NCI-H524 treated with DMSO at 0.1 percent for 48 hours (cell line): ENCODE results near the gene YWHAG.
"Not testable (repeated sequence)": the region's sequence is repeated elsewhere in the genome, so short reads cannot be mapped to it uniquely, and the experiment has no call there.

Experiments used
- DNase-seq: peaks from one replicate; lab custom pipeline; 2025; lab: John Stamatoyannopoulos, UW

Gene YWHAG

DNA sequence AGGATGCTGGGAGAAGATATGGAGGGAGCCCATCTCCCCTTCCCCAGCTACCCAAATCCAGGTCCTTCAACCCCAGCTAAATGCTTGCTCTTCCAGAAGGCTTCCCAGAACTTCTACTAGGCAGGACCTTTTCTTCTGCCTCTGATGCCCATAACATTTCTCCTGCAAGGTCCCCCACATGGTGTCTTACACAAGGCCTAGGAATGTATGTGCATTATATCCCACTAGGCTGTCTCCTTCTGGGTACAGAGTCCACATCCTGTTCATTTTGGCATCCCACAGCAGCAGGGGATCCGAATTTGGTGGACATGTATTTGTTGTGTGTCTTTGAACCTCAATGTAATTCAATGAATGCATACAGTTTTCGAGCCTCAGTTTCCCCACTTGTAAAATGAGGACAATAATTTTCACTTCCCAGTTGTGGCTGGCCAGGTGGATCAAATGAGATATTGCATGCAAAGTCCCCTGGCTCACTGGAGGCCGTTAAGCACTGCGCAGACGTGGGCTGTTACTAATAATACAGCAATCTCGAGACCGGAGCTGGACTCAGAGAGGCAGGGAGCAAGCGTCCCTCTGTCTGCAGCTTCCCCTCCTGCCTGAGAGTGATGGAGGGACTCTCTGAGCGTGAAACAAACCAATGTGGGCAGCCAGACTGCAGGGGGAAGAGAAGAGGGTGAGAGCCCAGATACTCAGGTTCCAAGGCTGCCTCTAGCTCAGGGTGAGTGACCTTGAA lies 18.6 kb upstream of the YWHAG start:
- no peak for DNase-seq

DNA sequence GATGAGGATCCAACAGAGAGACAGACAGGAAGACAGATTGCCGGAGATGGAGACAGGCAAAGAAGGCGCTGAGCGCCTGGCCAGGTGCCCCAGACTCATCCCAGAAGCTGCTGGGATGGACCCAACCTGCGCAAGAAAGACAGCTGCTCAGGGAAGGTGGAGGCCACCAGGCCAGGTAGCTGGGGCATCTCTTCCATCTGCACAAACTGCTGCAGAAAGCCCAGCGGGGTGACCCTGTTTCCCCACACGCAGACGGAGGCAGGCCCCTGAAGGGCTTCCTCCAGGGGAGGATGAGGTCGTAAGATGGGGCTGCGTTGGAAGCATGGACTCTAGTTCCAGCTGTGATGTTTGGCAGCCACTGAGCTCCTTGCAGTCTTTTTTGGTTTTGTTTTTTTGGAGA lies 16.5 kb upstream of the YWHAG start:
- DNase-seq, result no peak

DNA sequence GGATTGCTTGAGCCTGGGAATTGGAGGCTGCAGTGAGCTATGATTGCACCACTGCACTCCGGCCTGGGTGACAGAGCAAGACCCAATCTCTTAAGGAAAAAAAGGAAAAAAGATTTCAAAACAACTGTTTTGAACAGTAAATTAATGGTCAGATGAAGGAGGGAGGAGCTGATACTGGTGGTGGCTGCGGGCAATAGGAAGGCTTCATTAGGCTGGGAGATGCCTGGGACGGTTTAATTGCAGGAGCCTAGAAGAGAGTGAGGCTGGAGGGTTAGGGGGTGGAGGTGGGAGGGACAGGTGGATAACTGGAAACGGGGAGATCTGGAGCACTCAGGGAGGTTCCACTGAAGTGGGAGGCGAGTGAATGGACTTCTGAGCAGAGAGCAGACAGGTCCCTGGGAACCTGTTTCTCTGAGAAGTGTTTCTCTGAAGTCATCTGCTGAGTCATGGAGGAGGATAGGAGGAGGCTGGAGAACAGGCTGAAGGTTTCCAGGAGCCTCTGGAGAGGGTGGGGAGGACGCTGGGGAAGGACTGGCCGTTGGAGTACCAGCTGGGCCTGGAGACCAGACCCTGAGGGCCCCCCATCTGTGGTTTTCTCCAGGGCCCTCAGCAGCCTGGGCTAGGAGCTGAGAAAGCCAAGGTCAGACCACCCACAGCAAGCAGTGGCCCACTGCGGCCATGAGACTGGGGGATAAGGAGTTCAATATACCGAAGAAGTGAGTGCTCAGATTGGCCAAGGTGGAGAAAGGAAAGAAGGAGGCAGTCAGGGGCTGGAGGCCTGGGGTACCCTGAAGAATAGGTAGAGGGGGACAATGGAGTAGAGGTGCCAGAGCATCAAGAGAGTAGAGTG lies 14.4 kb upstream of the YWHAG start:
- no peak for DNase-seq

DNA sequence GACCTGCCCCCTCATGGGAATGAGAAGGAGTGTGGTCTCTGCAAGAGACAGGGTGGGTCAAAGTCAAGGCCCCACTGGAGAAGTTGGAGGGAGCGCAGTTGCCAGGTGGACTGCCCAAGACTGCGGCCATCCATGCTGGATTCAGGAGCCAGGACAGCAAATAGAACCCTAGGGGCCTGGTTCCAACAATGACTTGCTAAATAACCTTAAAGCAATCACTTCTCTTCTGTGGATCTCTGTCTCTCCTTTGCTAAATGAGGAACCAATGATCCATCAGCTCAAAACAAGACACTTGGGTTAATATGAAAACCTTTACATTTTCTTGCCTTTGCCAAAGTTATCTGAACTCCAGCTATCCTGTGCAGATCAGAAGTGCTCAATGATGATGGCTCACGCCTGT lies 12.6 kb upstream of the YWHAG start:
- DNase-seq, result no peak

DNA sequence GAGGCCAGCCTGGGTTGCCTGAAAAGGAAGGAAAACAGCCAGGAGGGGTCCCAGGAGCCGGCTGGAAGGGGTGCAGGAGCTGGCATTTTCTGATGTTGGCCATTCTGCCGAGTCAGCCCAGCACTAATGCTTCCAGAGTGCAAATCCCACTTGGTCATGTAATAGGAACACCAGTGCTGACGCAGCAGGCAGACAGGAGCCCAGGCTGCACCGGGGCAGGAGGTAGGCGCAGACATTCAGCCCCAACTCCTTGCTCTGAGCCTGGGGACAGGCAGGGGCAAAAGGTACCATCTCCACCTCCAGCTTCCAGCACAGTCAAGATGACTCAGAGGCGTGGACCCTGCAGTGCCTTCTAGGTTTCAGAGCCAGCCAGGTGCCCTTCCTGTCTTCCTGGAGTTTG lies 10.2 kb upstream of the YWHAG start:
- no peak for DNase-seq

DNA sequence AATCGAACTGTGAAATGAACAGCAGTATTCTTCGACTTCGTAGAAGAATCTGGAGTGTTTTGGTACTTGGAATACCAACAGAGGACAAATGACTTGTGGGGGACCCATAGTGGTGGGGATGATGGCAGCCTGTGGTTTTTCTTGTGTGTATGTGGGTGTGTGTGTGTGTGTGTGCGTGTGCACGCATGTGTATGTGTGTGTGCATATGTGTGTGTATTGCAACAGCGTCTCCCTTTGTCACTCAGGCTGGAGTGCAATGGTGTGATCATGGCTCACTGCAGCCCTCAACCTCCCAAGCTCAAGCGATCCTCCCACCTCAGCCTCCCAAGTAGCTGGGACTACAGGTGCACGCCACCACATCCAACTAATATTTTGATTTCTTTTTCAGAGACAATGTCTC lies 9.4 kb upstream of the YWHAG start:
- no peak for DNase-seq

DNA sequence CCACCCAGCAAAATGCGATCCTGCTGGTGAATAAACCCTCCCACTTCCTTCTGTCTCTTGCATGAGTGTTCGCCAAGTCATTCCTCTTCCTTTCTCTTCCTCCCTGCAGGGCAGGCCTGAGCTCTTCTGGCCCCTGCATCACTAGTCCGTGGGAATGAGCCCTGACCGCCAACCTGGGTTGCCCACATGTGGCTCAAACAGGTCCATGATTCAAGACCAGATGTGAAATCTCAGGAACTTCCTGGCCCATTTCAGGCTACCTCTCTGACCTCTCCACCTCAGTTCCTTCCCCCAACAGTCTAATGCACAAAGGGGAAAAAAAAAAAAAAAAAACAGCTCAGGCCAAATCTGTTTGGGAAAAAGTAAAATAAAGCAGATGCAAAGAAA lies 5.4 kb upstream of the YWHAG start:
- DNase-seq, result no peak

DNA sequence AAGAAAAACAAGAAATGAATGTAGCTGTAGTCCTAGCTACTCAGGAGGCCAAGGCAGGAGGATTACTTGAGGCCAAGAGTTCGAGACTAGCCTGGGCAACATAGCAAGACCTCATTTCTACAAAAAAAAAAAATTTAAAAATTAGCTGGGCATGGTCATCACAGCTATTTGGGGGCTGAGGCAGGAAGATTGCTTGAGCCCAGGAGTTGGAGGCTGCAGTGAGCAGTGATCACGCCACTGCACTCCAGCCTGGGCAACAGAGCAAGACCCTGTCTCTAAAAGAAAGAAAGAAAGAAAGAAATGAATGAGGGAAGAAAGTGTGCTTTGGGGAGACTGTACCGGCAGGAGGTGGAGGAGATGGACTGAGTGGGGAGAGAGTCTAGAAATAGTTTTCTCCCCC lies 5.0 kb upstream of the YWHAG start:
- not testable (repeated sequence) for DNase-seq

DNA sequence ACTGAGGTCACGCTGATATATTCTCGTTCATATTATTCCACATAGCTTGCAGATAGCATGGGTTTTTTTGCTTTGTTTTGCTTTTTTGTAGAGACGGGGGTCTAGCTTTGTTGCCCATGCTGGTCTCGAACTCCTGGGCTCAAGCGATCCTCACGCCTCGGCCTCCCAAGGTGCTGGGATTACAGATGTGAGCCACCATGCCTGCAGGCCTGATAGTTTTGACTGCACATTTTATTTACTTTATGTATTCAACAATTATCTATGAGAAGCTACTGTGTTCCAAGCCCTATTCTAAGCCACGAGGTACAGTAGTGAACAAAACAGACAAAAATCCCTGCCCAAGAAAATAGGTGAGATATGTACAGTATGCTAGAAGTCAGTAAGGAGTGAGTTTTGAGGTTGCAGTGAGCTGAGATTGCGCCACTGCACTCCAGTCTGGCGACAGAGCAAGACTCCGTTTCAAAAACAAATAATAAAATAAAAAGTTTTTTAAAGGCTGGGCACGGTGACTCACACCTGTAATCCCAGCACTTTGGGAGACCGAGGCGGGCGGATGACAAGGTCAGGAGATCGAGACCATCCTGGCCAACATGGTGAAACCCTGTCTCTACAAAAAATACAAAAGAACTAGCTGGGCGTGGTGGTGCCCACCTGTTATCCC lies 1.3 kb upstream of the YWHAG start:
- DNase-seq, result no peak

DNA sequence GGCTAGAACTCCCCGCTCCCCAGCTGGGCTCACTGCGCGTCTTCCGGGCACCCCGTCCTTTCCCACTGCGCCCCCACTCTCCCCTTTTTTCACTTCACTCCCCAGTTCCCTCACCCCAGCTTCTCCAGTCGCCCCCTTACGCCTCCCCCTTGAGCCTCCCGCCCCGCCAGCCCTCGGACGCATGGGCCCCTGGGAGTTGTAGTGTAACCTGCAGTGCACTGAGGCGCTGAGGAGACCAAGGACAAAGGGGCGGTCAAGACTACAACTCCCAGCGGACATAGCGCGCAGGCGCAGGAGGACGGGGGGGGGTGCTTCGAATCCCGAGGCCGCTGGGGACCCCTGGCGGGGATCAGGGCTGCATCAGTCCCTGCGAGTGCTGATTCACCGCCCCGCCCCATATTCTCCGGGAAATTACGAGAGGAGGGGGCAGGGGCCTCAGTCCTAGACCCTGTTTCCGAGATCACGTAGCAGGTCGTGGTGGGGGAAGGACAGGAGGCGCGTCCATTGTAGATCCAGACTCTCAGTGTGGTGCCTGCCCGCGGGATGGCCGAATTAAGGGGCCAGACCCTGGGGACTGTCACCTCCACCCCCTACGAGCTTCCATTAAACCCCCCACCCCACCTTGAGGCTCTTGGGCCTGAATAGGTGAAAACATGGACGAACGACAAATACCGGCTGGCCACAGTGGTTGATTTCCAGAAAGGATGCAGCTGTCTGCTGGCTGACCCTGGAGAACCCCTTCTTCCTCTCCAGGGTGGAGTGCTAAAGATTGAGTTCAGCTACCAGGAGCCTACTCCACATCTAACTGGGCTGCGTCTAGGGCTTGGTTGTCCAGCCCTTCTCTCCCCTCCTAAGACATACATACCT lies 553 bp upstream of the YWHAG start:
- peak; percentile 82 for DNase-seq

DNA sequence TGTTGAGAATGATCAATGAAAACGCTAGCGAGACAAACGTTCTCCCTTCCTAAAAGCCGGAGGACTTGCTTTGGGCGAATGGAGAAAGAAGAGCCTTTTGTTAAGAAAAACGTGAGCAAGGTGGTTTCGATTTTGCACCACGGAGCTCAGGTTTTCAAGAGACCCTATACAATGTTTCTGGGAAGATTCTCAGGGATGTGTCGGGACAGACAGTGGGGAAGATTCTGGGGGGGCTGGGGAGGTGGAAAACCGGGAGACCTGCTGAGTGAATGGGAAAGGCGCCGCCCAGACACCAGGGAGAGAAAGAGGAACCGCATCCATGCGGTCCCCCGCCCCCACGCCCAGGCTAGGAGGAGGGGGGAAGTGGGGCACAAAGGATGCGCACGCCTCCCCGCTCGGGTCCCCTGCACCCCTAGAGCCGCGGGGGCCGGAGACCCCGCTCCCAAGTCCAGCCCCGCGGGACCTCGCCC lies 745 bp downstream of the YWHAG start:
- DNase-seq, result no peak

DNA sequence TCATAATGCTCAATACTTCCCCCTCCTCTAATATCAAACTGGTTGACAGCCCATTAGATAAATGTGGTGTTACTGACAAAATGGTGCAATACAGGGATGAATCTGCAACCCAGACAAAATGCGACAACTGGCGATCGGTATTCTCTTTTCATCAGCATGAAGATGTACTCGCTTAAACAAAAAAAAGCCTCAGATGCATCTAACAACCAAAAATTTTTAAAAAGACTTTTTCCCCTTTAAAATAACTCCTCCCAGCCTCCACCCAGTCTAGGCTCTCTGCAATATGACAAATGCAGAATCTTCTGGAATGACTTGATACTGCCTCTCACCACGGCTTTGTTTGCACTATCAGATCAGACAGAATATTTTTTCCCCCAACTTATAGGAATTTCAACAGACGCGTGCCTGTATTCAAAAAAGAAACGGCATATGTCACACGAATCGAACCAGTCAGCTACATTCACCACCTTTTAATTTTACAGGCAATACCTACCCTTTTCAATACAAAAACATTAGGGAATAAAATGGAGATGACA lies 1.2 kb downstream of the YWHAG start:
- DNase-seq, result no peak

DNA sequence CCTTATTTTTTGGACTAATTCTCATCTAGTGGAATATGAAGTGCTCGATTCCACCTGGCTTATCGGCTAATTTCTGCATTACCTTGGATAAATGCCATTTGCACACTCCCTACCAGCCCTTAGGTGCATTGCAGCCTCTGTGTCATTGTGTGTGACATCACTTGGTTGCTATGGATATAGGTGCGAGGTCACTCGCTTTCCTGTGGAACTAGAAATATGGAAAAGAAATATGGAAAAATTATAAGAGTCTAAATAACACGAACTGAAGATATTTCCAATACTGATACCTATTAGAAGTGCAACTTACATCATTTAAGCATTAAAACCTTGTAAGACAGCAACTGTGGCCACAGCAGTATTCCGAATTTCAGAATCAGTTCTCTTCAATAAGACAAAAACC lies 2.0 kb downstream of the YWHAG start:
- DNase-seq, result no peak

DNA sequence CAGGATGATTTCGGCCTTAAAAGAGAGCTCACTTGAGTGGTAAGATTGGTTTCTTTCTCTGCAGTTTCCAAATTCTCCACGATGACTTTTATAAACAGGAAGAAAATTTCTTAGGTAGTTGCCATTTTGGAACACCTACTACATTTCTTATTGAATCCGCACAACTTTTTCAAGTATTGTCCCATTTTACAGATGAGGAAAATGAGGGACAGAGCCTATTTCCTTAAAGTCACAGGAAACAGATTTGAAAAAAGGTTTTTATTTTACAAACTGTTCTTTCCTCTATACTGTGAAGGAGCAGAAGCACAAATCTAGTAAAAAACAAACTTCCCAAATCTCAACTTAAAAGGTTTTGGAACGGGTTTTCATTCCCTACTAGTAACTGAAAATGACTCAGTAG lies 2.7 kb downstream of the YWHAG start:
- DNase-seq, result no peak

DNA sequence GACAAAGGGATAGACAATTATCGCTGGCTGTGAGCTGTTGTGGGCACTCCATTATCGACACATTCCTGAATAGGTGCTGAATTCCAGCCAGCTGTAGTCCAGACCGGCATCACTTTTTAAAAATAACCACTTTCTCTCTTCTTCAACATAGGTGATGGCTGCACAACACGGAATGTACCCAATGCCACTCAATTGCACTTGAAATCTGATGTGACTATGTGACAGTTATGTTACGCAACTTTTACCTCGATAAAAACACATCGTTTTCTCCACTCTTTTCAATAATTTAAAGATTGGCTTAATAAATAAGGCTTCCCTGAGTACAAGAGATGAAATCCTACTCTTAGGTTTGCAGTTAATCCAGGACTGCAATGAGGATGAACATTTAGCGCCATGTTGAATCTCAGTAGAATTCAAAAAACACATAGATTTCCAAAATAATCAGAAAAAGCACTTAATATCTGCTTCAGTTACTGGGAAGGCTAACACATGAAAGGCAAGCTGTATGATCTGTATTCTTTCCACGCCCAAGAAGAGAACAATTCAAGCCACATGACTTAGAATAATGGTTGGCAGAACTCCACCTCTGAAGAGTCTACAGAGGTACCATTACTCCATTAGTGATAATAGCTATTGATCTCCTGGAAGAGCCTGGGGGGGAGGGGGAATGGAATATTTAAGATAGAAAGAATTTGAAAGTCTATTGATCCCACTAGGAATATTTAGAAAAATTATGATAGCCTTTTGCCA lies 3.6 kb downstream of the YWHAG start:
- no peak for DNase-seq

DNA sequence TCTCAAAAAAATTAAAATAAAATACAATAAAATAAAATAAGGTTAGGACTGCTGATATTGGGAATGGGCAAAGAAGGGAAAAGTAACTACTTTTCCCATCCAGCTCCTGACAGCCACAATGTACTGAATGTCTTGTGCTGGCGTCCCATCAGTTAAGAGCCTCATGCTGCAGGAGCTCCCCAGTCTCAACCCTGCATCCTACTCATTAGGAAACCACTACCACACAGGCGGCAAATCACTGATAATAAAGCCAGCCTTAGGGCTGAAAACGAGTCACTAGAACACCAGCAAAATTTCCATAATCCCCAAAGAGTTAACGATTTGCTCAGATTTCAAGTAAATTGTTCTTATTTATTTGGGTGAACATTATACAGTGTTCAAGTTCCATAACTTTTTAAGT lies 4.3 kb downstream of the YWHAG start:
- DNase-seq, result no peak

DNA sequence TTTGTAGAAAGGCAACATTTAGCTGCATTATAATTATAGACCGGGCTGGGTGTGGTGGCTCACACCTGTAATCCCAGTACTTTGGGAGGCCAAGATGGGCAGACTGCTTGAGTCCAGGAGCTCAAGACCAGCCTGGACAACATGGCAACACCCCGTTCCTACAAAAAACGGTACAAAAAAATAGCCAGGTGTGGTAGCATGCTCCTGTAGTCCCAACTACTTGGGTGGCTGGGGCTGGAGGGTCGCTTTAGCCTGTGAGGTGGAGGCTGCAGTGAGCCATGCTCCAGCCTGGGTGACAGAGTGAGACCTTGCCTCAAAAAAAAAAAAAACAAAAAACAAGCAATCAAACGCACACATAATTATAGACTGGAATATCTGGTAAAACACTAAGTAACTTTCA lies 5.0 kb downstream of the YWHAG start:
- DNase-seq, result no peak

DNA sequence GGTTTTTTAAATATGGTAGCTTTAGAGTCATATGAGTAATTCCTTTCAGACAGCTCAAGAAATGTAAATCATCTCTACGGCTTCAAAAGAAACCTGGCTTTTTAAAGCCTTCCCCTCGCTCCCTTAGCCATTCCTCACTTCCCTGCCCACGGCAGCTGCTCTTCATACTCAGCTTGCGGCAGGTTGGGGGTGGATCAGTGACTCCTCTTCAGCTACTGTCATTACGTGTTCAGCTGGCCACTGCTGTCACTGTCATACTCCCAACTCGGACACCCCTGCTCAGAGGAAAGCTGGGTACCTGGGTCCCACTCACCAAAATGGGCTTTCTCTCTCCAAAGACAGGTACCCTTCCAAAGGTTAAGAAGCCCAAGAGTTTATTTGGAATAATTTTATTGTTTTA lies 6.6 kb downstream of the YWHAG start:
- no peak for DNase-seq

DNA sequence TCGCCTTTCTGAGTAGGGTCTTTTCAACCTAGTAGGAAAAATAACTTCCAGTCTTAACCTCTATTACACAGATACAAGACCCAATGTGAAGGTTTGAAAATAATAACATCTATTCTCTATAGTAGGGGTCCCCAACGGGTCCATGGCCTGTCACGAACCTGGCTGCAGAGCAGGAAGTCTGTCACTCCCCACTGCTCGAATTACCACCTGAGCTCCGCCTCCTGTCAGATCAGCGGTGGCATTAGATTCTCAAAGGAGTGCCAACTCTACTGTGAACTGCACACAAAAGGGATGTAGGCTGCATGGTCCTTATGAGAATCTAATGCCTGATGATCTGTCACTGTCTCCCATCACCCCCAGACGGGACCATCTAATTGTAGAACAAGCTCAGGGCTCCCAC lies 7.4 kb downstream of the YWHAG start:
- DNase-seq, result no peak

DNA sequence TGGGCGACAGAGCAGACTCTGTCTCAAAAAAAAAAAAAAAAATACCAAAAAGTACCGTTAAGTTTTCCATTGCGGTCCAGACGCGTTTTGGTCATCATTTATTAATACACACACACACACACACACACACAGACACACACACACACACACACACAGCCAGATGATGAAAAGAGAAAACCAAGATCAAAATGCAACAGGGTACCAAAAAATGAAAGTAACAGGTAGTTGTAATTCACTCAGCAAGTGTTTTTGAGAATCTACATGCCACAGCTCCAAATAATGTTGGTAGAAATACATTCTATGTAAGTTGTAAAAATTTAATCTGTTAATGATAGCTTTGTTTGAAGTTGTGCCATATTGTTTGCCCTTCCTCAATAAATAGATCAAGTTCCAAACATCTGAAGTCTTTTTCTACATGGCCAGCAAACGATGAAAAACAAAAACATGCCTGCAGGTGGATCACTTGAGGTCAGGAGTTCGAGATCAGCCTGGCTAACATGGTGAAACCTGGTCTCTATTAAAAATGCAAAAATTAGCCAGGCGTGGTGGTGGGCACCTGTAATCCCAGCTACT lies 9.4 kb downstream of the YWHAG start:
- DNase-seq, result no peak

DNA sequence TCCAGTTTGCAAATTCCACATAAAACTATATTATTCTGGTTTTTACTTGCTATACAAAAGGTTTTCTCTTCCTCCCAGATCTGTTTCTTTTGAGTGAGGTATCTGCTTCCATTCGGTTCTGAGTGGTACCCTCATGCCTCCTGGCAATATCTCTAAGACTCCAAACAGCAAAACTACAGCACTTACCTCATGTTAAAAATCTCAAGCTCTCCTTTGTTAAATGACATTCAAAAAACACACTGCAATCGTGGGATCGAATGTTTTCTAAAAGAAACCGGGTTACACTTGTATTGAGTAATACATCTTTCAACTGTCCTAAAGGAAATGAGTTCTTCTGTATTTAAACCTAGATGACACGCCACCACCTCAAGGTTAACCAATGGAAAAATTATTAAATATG lies 11.1 kb downstream of the YWHAG start:
- no peak for DNase-seq
